ENCODE data around the gene TJP3.

Gene TJP3

GRCh38 chr19:3750211-3750610 lies 42.0 kb downstream of the TJP3 start:
- H3K4me3 ChIP-seq (ENCODE audit: low read length), result no peak overlapping the region
- H4K20me1 ChIP-seq (ENCODE audit: control insufficient read depth, insufficient read depth, low read depth, low read length), result no peaks in the 10 kb centered on the region
- no peaks in the 10 kb centered on the region for H3K9me3 ChIP-seq (ENCODE audit: control insufficient read depth, insufficient read depth, low read length)
- no peak for TF ChIP-seq CTCF (IDR thresholded peaks at IDR 0.05; ENCODE audit: low read depth, low read length, poor library complexity, severe bottlenecking)
- H3K36me3 ChIP-seq (ENCODE audit: control insufficient read depth, low read length), result no peaks in the 10 kb centered on the region
- no peak overlapping the region for H3K27ac ChIP-seq (ENCODE audit: low read depth, low read length)
- no peaks in the 10 kb centered on the region for H3K79me2 ChIP-seq (ENCODE audit: control insufficient read depth, low read length)
- no peaks in the 10 kb centered on the region for H3F3A ChIP-seq (ENCODE audit: control insufficient read depth, insufficient read depth)
- H3K4me2 ChIP-seq (ENCODE audit: low read length), result no peak overlapping the region
- no peaks in the 10 kb centered on the region for H3K27me3 ChIP-seq (ENCODE audit: control insufficient read depth, low read length)
- no peaks in the 10 kb centered on the region for H3K9me2 ChIP-seq (replicated peaks; ENCODE audit: control insufficient read depth, low read length)
- no peaks in the 10 kb centered on the region for H3K4me1 ChIP-seq (ENCODE audit: control insufficient read depth, low read length)

GRCh38 chr19:3751236-3751635 lies 43.1 kb downstream of the TJP3 start:
- no peak for TF ChIP-seq CTCF (IDR thresholded peaks at IDR 0.05; ENCODE audit: low read depth, low read length, poor library complexity, severe bottlenecking)
- TF ChIP-seq EZH2phosphoT487 (IDR thresholded peaks at IDR 0.05; ENCODE audit: borderline replicate concordance, low read length), result no peak
- Histone ChIP-seq H3K79me2 (ENCODE audit: control insufficient read depth, low read length) (no peaks in the 10 kb centered on the region), H3F3A (ENCODE audit: control insufficient read depth, insufficient read depth) (no peaks in the 10 kb centered on the region)

GRCh38 chr19:3752492-3752891 lies 44.3 kb downstream of the TJP3 start:
- no peaks in the 10 kb centered on the region for H4K20me1 ChIP-seq (ENCODE audit: control insufficient read depth, insufficient read depth, low read depth, low read length)
- H3K9me2 ChIP-seq (replicated peaks; ENCODE audit: control insufficient read depth, low read length), result no peaks in the 10 kb centered on the region
- no peak overlapping the region for H3K27ac ChIP-seq (ENCODE audit: low read depth, low read length)
- H3F3A ChIP-seq (ENCODE audit: control insufficient read depth, insufficient read depth), result no peaks in the 10 kb centered on the region
- no peaks in the 10 kb centered on the region for H3K79me2 ChIP-seq (ENCODE audit: control insufficient read depth, low read length)
- no peaks in the 10 kb centered on the region for H3K9me3 ChIP-seq (ENCODE audit: control insufficient read depth, insufficient read depth, low read length)
- H3K4me1 ChIP-seq (ENCODE audit: control insufficient read depth, low read length), result no peaks in the 10 kb centered on the region
- H3K4me2 ChIP-seq (ENCODE audit: low read length), result no peak overlapping the region
- no peak for TF ChIP-seq EZH2phosphoT487 (IDR thresholded peaks at IDR 0.05; ENCODE audit: borderline replicate concordance, low read length)
- no peak for TF ChIP-seq CTCF (IDR thresholded peaks at IDR 0.05; ENCODE audit: low read depth, low read length, poor library complexity, severe bottlenecking)
- H3K4me3 ChIP-seq (ENCODE audit: low read length), result no peak overlapping the region
- 0 out of 2 replicates have a peak, but pooled peaks cover 2% of the 10 kb centered on the region for H3K36me3 ChIP-seq (ENCODE audit: control insufficient read depth, low read length)
- H3K27me3 ChIP-seq (ENCODE audit: control insufficient read depth, low read length), result no peaks in the 10 kb centered on the region

More at GRCh38 chr19:3751236-3751635, 43.1 kb downstream of the TJP3 start:
- no peaks in the 10 kb centered on the region for H3K36me3 ChIP-seq (ENCODE audit: control insufficient read depth, low read length)
- H3K4me3 ChIP-seq (ENCODE audit: low read length), result no peak overlapping the region
- no peaks in the 10 kb centered on the region for H3K9me3 ChIP-seq (ENCODE audit: control insufficient read depth, insufficient read depth, low read length)
- H3K27me3 ChIP-seq (ENCODE audit: control insufficient read depth, low read length), result no peaks in the 10 kb centered on the region
- H3K4me2 ChIP-seq (ENCODE audit: low read length), result no peak overlapping the region
- no peaks in the 10 kb centered on the region for H4K20me1 ChIP-seq (ENCODE audit: control insufficient read depth, insufficient read depth, low read depth, low read length)
- no peaks in the 10 kb centered on the region for H3K9me2 ChIP-seq (replicated peaks; ENCODE audit: control insufficient read depth, low read length)
- H3K4me1 ChIP-seq (ENCODE audit: control insufficient read depth, low read length), result no peaks in the 10 kb centered on the region
- H3K27ac ChIP-seq (ENCODE audit: low read depth, low read length), result no peak overlapping the region

Data from DOHH2 (cell line).